GM23338 (cell line): Measurements from ENCODE around the gene TBRG4. TPM values are rescaled to one million over a fixed set of nuclear protein-coding genes. Genes with fewer than 3 reads are reported as not detected.

Experiments used
- ATAC-seq: fragments of 200-7000 bp; cut with Tn5 transposase; 3 replicates; pipeline ENCODE4 v1.9.1; 2020
- DNase-seq: peaks from one replicate; pipeline ENCODE4 v3.0.0-alpha.2; 2015; ENCODE audit warnings: low spot score
- H2AFZ ChIP-seq: fragments of 200-600 bp; sonication (generic); 2 replicates; pipeline ENCODE4 v1.8.0; 2016; ENCODE audit warnings: antibody characterized with exemption, mild to moderate bottlenecking, moderate library complexity
- H3F3A ChIP-seq: fragments of 200-600 bp; sonication (generic); replicated peaks from 2 replicates; pipeline ENCODE4 v1.8.0; 2017; ENCODE audit warnings: antibody characterized with exemption, mixed run types, low read depth
- H3K27ac ChIP-seq: fragments of 200-600 bp; sonication (generic); 2 replicates; pipeline ENCODE4 v1.6.1; 2016; ENCODE audit warnings: low read depth
- H3K27me3 ChIP-seq: fragments of 200-600 bp; sonication (generic); 2 replicates; pipeline ENCODE4 v1.8.0; 2016; ENCODE audit warnings: mild to moderate bottlenecking, mixed run types, moderate library complexity; ENCODE audit not compliant: insufficient read depth
- H3K36me3 ChIP-seq: fragments of 200-600 bp; sonication (generic); 2 replicates; pipeline ENCODE4 v1.8.0; 2016; ENCODE audit warnings: mild to moderate bottlenecking; ENCODE audit not compliant: insufficient read depth
- H3K4me1 ChIP-seq: fragments of 200-600 bp; sonication (generic); 2 replicates; pipeline ENCODE4 v1.8.0; 2016; ENCODE audit warnings: mild to moderate bottlenecking, moderate library complexity; ENCODE audit not compliant: insufficient read depth
- H3K4me2 ChIP-seq: fragments of 200-600 bp; sonication (generic); 2 replicates; pipeline ENCODE4 v1.7.1; 2017; ENCODE audit warnings: mixed run types
- H3K4me3 ChIP-seq: fragments of 200-600 bp; sonication (generic); 2 replicates; pipeline ENCODE4 v1.6.1; 2016; ENCODE audit warnings: mixed run types
- H3K79me2 ChIP-seq: fragments of 200-600 bp; sonication (generic); replicated peaks from 2 replicates; pipeline ENCODE4 v1.8.0; 2017; ENCODE audit warnings: mild to moderate bottlenecking; ENCODE audit not compliant: insufficient read depth
- H3K9me2 ChIP-seq: fragments of 200-600 bp; sonication (generic); 2 replicates; pipeline ENCODE4 v1.8.0; 2017; ENCODE audit not compliant: insufficient read depth
- H4K20me1 ChIP-seq: fragments of 200-600 bp; sonication (generic); replicated peaks from 2 replicates; pipeline ENCODE4 v1.8.0; 2017; ENCODE audit warnings: mild to moderate bottlenecking; ENCODE audit not compliant: insufficient read depth
- H3K27ac Mint-ChIP-seq: 2 replicates; pipeline ENCODE4 v1.8.0; 2020; ENCODE audit warnings: inconsistent platforms, mild to moderate bottlenecking, moderate library complexity, mixed read lengths
- H3K27me3 Mint-ChIP-seq: 3 replicates; pipeline ENCODE4 v1.8.0; 2022; ENCODE audit warnings: low read depth, mild to moderate bottlenecking, moderate library complexity, mixed read lengths, inconsistent platforms; ENCODE audit not compliant: insufficient read depth, poor library complexity
- H3K36me3 Mint-ChIP-seq: 3 replicates; pipeline ENCODE4 v1.8.0; 2021; ENCODE audit warnings: low read depth, mild to moderate bottlenecking, inconsistent platforms, moderate library complexity, mixed read lengths
- H3K4me1 Mint-ChIP-seq: 3 replicates; pipeline ENCODE4 v1.8.0; 2020; ENCODE audit warnings: mild to moderate bottlenecking, inconsistent platforms, mixed read lengths
- H3K4me3 Mint-ChIP-seq: 3 replicates; pipeline ENCODE4 v1.8.0; 2021; ENCODE audit warnings: moderate library complexity, mild to moderate bottlenecking, inconsistent platforms, mixed read lengths
- H3K9me3 Mint-ChIP-seq: 3 replicates; pipeline ENCODE4 v1.8.0; 2020; ENCODE audit warnings: moderate library complexity, mild to moderate bottlenecking, inconsistent platforms, mixed read lengths
- CTCF ChIP-seq, 2 experiments: fragments of 200-600 bp in 1 of 2; sonication (generic) in 1 of 2; conservative IDR thresholded peaks; 2 replicates each; pipeline versions ENCODE4 v1.5.1 to v1.6.1; 2016 to 2017; ENCODE audit warnings: antibody characterized with exemption in 2 of 2, low read depth in 2 of 2, mild to moderate bottlenecking in 2 of 2, moderate library complexity in 1 of 2
- EZH2 ChIP-seq: fragments of 200-600 bp; sonication (generic); IDR thresholded peaks from one replicate; pipeline ENCODE4 v1.8.0; 2017; ENCODE audit warnings: antibody characterized with exemption, mild to moderate bottlenecking, low read depth; ENCODE audit not compliant: unreplicated experiment
- EZH2phosphoT487 ChIP-seq: fragments of 200-600 bp; sonication (generic); IDR thresholded peaks from one replicate; pipeline ENCODE4 v1.8.1; 2018; ENCODE audit warnings: antibody characterized with exemption; ENCODE audit not compliant: unreplicated experiment
- NANOG ChIP-seq: IDR thresholded peaks from 2 replicates; pipeline ENCODE4 v1.6.1; 2016; ENCODE audit warnings: antibody characterized with exemption, borderline replicate concordance
- POLR2AphosphoS5 ChIP-seq: IDR thresholded peaks from 2 replicates; pipeline ENCODE4 v1.6.1; 2016; ENCODE audit warnings: antibody characterized with exemption, low read depth
- STAT1 ChIP-seq: IDR thresholded peaks from one replicate; pipeline ENCODE4 v1.6.1; 2016; ENCODE audit warnings: antibody characterized with exemption; ENCODE audit not compliant: unreplicated experiment
- ZNF114 ChIP-seq: fragments of 250-450 bp; sonication (Bioruptor Pico); IDR thresholded peaks from 2 replicates; pipeline ENCODE4 v1.5.0; 2020; ENCODE audit warnings: mild to moderate bottlenecking, moderate library complexity
- polyA plus RNA-seq: library from polyadenylated mRNA; unstranded; fragments of >200 nt; fragmentation: Nextera tagmentation; extraction: Ambion mirVana; gene quantifications from 2 replicates; pipeline ENCODE4 v1.2.1, GENCODE V29; 2016
- total RNA-seq: library from RNA; depleted of rRNA; stranded (reverse); fragments of >200 nt; shearing (Covaris generic); gene quantifications from 2 replicates; pipeline ENCODE4 v1.2.3, GENCODE V29; 2014
- TF ChIP-seq, protein P1 (sequence below): IDR thresholded peaks from 2 replicates; pipeline ENCODE4 v1.6.1; 2016; ENCODE audit warnings: antibody characterized with exemption
- TF ChIP-seq, protein P2 (sequence below): fragments of 250-450 bp; sonication (Bioruptor Pico); IDR thresholded peaks from 2 replicates; pipeline ENCODE4 v1.5.0; 2020; ENCODE audit warnings: mild to moderate bottlenecking, moderate library complexity

TBRG4 gene
- total and polyA plus RNA-seq, 2 experiments from 2014 or later: 72.5 to 162 TPM

DNA sequence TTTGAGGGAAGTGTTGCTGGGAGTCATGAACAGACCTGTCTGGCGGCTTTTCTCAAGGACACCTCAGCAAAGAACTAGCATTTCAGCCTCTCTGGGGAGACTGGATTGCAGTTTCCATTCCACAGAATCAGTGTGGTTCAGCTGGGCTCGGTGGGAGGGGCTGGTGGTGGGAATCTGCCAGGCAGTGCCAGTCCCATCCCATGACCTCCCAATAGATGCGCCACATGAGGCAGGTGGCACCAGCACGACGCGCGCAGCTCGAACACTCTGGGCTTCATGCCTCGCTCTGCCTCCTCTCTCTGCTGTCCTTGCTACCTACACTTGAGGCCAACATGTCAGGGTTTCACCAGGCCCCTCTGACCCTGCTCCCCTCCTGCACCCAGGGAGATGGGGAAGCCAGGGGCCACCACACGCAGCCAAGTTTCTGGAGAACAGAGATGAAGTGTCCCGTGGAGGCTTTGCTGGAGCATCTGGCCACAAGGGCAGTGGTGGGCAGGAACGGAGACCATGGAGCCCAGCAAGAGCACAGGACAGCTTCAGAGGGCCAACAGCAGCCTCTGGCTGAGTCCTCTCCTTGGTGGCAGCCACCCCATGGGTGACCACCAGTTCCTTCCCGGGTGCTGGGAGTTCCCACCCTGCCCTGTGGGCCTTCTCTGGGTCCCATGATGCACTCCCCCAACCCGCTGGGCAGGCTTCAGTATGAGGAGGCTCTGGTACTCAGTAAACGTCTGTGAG, 25.0 kb downstream of the TBRG4 start:
- Histone ChIP-seq H2AFZ (no peak overlapping the region), H3K4me3 (no peak overlapping the region), H3K36me3 (no peaks in the 10 kb centered on the region), H3K9me2 (no peaks in the 10 kb centered on the region), H3K4me2 (no peak overlapping the region), H3K79me2 (no peaks in the 10 kb centered on the region), H3K27me3 (0 out of 2 replicates have a peak, but pooled peaks cover 6% of the 10 kb centered on the region), H4K20me1 (no peaks in the 10 kb centered on the region), H3F3A (0 out of 2 replicates have a peak, but pooled peaks cover 6% of the 10 kb centered on the region), H3K4me1 (no peaks in the 10 kb centered on the region), H3K27ac (no peak overlapping the region)
- no peaks in the 10 kb centered on the region; the same call in 2 of the 3 replicates for H3K9me3 Mint-ChIP-seq
- ATAC-seq (no peak), DNase-seq (no peak)
- H3K27me3 Mint-ChIP-seq: peaks cover 26% of the 10 kb centered on the region
- H3K36me3 Mint-ChIP-seq: no peaks in the 10 kb centered on the region
- H3K4me3 Mint-ChIP-seq: no peak overlapping the region
- H3K4me1 Mint-ChIP-seq: no peaks in the 10 kb centered on the region
- TF ChIP-seq ZNF114: no peak
- TF ChIP-seq POLR2AphosphoS5: no peak
- no peak for TF ChIP-seq EZH2phosphoT487
- no peak for TF ChIP-seq STAT1
- no peak for TF ChIP-seq NANOG
- TF ChIP-seq, protein P1, sequence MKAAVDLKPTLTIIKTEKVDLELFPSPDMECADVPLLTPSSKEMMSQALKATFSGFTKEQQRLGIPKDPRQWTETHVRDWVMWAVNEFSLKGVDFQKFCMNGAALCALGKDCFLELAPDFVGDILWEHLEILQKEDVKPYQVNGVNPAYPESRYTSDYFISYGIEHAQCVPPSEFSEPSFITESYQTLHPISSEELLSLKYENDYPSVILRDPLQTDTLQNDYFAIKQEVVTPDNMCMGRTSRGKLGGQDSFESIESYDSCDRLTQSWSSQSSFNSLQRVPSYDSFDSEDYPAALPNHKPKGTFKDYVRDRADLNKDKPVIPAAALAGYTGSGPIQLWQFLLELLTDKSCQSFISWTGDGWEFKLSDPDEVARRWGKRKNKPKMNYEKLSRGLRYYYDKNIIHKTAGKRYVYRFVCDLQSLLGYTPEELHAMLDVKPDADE: no peak
- no peak for TF ChIP-seq EZH2
- TF ChIP-seq, protein P2, sequence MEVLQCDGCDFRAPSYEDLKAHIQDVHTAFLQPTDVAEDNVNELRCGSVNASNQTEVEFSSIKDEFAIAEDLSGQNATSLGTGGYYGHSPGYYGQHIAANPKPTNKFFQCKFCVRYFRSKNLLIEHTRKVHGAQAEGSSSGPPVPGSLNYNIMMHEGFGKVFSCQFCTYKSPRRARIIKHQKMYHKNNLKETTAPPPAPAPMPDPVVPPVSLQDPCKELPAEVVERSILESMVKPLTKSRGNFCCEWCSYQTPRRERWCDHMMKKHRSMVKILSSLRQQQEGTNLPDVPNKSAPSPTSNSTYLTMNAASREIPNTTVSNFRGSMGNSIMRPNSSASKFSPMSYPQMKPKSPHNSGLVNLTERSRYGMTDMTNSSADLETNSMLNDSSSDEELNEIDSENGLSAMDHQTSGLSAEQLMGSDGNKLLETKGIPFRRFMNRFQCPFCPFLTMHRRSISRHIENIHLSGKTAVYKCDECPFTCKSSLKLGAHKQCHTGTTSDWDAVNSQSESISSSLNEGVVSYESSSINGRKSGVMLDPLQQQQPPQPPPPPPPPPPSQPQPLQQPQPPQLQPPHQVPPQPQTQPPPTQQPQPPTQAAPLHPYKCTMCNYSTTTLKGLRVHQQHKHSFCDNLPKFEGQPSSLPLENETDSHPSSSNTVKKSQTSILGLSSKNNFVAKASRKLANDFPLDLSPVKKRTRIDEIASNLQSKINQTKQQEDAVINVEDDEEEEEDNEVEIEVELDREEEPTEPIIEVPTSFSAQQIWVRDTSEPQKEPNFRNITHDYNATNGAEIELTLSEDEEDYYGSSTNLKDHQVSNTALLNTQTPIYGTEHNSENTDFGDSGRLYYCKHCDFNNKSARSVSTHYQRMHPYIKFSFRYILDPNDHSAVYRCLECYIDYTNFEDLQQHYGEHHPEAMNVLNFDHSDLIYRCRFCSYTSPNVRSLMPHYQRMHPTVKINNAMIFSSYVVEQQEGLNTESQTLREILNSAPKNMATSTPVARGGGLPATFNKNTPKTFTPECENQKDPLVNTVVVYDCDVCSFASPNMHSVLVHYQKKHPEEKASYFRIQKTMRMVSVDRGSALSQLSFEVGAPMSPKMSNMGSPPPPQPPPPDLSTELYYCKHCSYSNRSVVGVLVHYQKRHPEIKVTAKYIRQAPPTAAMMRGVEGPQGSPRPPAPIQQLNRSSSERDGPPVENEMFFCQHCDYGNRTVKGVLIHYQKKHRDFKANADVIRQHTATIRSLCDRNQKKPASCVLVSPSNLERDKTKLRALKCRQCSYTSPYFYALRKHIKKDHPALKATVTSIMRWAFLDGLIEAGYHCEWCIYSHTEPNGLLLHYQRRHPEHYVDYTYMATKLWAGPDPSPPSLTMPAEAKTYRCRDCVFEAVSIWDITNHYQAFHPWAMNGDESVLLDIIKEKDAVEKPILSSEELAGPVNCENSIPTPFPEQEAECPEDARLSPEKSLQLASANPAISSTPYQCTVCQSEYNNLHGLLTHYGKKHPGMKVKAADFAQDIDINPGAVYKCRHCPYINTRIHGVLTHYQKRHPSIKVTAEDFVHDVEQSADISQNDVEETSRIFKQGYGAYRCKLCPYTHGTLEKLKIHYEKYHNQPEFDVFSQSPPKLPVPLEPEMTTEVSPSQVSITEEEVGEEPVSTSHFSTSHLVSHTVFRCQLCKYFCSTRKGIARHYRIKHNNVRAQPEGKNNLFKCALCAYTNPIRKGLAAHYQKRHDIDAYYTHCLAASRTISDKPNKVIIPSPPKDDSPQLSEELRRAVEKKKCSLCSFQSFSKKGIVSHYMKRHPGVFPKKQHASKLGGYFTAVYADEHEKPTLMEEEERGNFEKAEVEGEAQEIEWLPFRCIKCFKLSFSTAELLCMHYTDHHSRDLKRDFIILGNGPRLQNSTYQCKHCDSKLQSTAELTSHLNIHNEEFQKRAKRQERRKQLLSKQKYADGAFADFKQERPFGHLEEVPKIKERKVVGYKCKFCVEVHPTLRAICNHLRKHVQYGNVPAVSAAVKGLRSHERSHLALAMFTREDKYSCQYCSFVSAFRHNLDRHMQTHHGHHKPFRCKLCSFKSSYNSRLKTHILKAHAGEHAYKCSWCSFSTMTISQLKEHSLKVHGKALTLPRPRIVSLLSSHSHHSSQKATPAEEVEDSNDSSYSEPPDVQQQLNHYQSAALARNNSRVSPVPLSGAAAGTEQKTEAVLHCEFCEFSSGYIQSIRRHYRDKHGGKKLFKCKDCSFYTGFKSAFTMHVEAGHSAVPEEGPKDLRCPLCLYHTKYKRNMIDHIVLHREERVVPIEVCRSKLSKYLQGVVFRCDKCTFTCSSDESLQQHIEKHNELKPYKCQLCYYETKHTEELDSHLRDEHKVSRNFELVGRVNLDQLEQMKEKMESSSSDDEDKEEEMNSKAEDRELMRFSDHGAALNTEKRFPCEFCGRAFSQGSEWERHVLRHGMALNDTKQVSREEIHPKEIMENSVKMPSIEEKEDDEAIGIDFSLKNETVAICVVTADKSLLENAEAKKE: no peak
- no peak for TF ChIP-seq CTCF (conservative IDR thresholded peaks at IDR 0.05; ENCODE audit: low read depth in 2 of 2)
- no peak overlapping the region for H3K27ac Mint-ChIP-seq
